Loucy (cell line): Measurements from ENCODE around the gene TTLL1.

Experiments
- EZH2phosphoT487 ChIP-seq: fragments of 200-600 bp; IDR thresholded peaks from 2 replicates; pipeline ENCODE4 v1.6.1; 2018; ENCODE audit warnings: antibody characterized with exemption, mild to moderate bottlenecking, moderate library complexity, borderline replicate concordance
- TF ChIP-seq, protein P1 (sequence below): fragments of 200-600 bp; sonication (generic); conservative IDR thresholded peaks from 2 replicates; pipeline ENCODE4 v1.5.1; 2014; ENCODE audit warnings: mild to moderate bottlenecking, antibody characterized with exemption, low read length

DNA sequence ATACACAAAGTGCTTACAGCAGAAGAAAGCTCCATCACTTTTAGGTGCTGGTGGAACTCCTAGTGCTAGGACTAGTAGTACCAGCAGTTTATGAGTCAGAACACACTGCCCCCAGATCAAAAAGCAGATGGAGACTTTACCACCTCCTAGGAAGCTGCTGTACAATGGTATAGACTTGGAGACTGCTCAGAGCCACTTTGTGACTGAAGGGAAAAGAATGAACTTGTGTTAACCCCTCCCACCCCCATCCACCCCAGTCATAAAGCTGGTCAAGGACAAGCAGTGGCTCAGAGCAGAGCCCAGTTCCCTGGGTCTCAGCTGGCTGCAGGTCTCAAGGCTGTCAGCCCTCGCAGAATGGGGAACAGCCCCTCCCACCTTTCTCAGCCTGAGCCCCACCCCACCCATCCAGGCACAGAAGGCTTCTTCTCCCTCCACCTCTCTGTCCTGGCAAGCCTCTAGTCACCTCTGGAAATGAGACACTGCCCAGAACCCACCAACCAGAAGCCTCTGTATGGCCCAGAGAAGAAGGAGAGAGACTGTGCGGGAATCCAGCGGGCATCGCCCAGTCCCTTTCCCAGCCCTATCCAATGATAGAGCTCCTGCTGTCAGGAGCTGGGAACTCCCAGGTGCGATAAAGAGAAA is 98.1 kb downstream of the TTLL1 start:
- TF ChIP-seq EZH2phosphoT487: no peak
- TF ChIP-seq, protein P1, sequence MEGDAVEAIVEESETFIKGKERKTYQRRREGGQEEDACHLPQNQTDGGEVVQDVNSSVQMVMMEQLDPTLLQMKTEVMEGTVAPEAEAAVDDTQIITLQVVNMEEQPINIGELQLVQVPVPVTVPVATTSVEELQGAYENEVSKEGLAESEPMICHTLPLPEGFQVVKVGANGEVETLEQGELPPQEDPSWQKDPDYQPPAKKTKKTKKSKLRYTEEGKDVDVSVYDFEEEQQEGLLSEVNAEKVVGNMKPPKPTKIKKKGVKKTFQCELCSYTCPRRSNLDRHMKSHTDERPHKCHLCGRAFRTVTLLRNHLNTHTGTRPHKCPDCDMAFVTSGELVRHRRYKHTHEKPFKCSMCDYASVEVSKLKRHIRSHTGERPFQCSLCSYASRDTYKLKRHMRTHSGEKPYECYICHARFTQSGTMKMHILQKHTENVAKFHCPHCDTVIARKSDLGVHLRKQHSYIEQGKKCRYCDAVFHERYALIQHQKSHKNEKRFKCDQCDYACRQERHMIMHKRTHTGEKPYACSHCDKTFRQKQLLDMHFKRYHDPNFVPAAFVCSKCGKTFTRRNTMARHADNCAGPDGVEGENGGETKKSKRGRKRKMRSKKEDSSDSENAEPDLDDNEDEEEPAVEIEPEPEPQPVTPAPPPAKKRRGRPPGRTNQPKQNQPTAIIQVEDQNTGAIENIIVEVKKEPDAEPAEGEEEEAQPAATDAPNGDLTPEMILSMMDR: no peak
